GM23338 (cell line): ENCODE data around the gene JAG2. TPM values are rescaled to one million over a fixed set of nuclear protein-coding genes. Genes with fewer than 3 reads are reported as not detected.
A peak's percentile ranks its signal among the peaks of the same experiment; 100 is the strongest.

Experiments
- ATAC-seq: fragments of 200-7000 bp; cut with Tn5 transposase; 3 replicates; pipeline ENCODE4 v1.9.1; 2020
- DNase-seq: peaks from one replicate; pipeline ENCODE4 v3.0.0-alpha.2; 2015; ENCODE audit warnings: low spot score
- H2AFZ ChIP-seq: fragments of 200-600 bp; sonication (generic); 2 replicates; pipeline ENCODE4 v1.8.0; 2016; ENCODE audit warnings: antibody characterized with exemption, mild to moderate bottlenecking, moderate library complexity
- H3F3A ChIP-seq: fragments of 200-600 bp; sonication (generic); replicated peaks from 2 replicates; pipeline ENCODE4 v1.8.0; 2017; ENCODE audit warnings: antibody characterized with exemption, mixed run types, low read depth
- H3K27ac ChIP-seq: fragments of 200-600 bp; sonication (generic); 2 replicates; pipeline ENCODE4 v1.6.1; 2016; ENCODE audit warnings: low read depth
- H3K27me3 ChIP-seq: fragments of 200-600 bp; sonication (generic); 2 replicates; pipeline ENCODE4 v1.8.0; 2016; ENCODE audit warnings: mild to moderate bottlenecking, mixed run types, moderate library complexity; ENCODE audit not compliant: insufficient read depth
- H3K36me3 ChIP-seq: fragments of 200-600 bp; sonication (generic); 2 replicates; pipeline ENCODE4 v1.8.0; 2016; ENCODE audit warnings: mild to moderate bottlenecking; ENCODE audit not compliant: insufficient read depth
- H3K4me1 ChIP-seq: fragments of 200-600 bp; sonication (generic); 2 replicates; pipeline ENCODE4 v1.8.0; 2016; ENCODE audit warnings: mild to moderate bottlenecking, moderate library complexity; ENCODE audit not compliant: insufficient read depth
- H3K4me2 ChIP-seq: fragments of 200-600 bp; sonication (generic); 2 replicates; pipeline ENCODE4 v1.7.1; 2017; ENCODE audit warnings: mixed run types
- H3K4me3 ChIP-seq: fragments of 200-600 bp; sonication (generic); 2 replicates; pipeline ENCODE4 v1.6.1; 2016; ENCODE audit warnings: mixed run types
- H3K79me2 ChIP-seq: fragments of 200-600 bp; sonication (generic); replicated peaks from 2 replicates; pipeline ENCODE4 v1.8.0; 2017; ENCODE audit warnings: mild to moderate bottlenecking; ENCODE audit not compliant: insufficient read depth
- H3K9me2 ChIP-seq: fragments of 200-600 bp; sonication (generic); 2 replicates; pipeline ENCODE4 v1.8.0; 2017; ENCODE audit not compliant: insufficient read depth
- H4K20me1 ChIP-seq: fragments of 200-600 bp; sonication (generic); replicated peaks from 2 replicates; pipeline ENCODE4 v1.8.0; 2017; ENCODE audit warnings: mild to moderate bottlenecking; ENCODE audit not compliant: insufficient read depth
- H3K27ac Mint-ChIP-seq: 2 replicates; pipeline ENCODE4 v1.8.0; 2020; ENCODE audit warnings: inconsistent platforms, mild to moderate bottlenecking, moderate library complexity, mixed read lengths
- H3K27me3 Mint-ChIP-seq: 3 replicates; pipeline ENCODE4 v1.8.0; 2022; ENCODE audit warnings: low read depth, mild to moderate bottlenecking, moderate library complexity, mixed read lengths, inconsistent platforms; ENCODE audit not compliant: insufficient read depth, poor library complexity
- H3K36me3 Mint-ChIP-seq: 3 replicates; pipeline ENCODE4 v1.8.0; 2021; ENCODE audit warnings: low read depth, mild to moderate bottlenecking, inconsistent platforms, moderate library complexity, mixed read lengths
- H3K4me1 Mint-ChIP-seq: 3 replicates; pipeline ENCODE4 v1.8.0; 2020; ENCODE audit warnings: mild to moderate bottlenecking, inconsistent platforms, mixed read lengths
- H3K4me3 Mint-ChIP-seq: 3 replicates; pipeline ENCODE4 v1.8.0; 2021; ENCODE audit warnings: moderate library complexity, mild to moderate bottlenecking, inconsistent platforms, mixed read lengths
- H3K9me3 Mint-ChIP-seq: 3 replicates; pipeline ENCODE4 v1.8.0; 2020; ENCODE audit warnings: moderate library complexity, mild to moderate bottlenecking, inconsistent platforms, mixed read lengths
- CREB1 ChIP-seq: fragments of 250-450 bp; sonication (Bioruptor Pico); IDR thresholded peaks from 2 replicates; pipeline ENCODE4 v1.5.0; 2020; ENCODE audit warnings: low read depth, mild to moderate bottlenecking, moderate library complexity
- EZH2 ChIP-seq: fragments of 200-600 bp; sonication (generic); IDR thresholded peaks from one replicate; pipeline ENCODE4 v1.8.0; 2017; ENCODE audit warnings: antibody characterized with exemption, mild to moderate bottlenecking, low read depth; ENCODE audit not compliant: unreplicated experiment
- polyA plus RNA-seq: library from polyadenylated mRNA; unstranded; fragments of >200 nt; fragmentation: Nextera tagmentation; extraction: Ambion mirVana; gene quantifications from 2 replicates; pipeline ENCODE4 v1.2.1, GENCODE V29; 2016
- total RNA-seq: library from RNA; depleted of rRNA; stranded (reverse); fragments of >200 nt; shearing (Covaris generic); gene quantifications from 2 replicates; pipeline ENCODE4 v1.2.3, GENCODE V29; 2014
- TF ChIP-seq, protein P1 (sequence below), 2 experiments: fragments of 200-600 bp in 1 of 2; sonication (generic) in 1 of 2; conservative IDR thresholded peaks; 2 replicates each; pipeline versions ENCODE4 v1.5.1 to v1.6.1; 2016 to 2017; ENCODE audit warnings: antibody characterized with exemption in 2 of 2, low read depth in 2 of 2, mild to moderate bottlenecking in 2 of 2, moderate library complexity in 1 of 2
- TF ChIP-seq, protein P2 (sequence below): IDR thresholded peaks from 2 replicates; pipeline ENCODE4 v1.6.1; 2016; ENCODE audit warnings: antibody characterized with exemption
- TF ChIP-seq, protein P3 (sequence below): fragments of 250-450 bp; sonication (Bioruptor Pico); IDR thresholded peaks from 2 replicates; pipeline ENCODE4 v1.5.0; 2020; ENCODE audit warnings: mild to moderate bottlenecking, moderate library complexity

The JAG2 gene
- total and polyA plus RNA-seq, 2 experiments from 2014 or later, result 1.9 to 10.3 TPM

DNA sequence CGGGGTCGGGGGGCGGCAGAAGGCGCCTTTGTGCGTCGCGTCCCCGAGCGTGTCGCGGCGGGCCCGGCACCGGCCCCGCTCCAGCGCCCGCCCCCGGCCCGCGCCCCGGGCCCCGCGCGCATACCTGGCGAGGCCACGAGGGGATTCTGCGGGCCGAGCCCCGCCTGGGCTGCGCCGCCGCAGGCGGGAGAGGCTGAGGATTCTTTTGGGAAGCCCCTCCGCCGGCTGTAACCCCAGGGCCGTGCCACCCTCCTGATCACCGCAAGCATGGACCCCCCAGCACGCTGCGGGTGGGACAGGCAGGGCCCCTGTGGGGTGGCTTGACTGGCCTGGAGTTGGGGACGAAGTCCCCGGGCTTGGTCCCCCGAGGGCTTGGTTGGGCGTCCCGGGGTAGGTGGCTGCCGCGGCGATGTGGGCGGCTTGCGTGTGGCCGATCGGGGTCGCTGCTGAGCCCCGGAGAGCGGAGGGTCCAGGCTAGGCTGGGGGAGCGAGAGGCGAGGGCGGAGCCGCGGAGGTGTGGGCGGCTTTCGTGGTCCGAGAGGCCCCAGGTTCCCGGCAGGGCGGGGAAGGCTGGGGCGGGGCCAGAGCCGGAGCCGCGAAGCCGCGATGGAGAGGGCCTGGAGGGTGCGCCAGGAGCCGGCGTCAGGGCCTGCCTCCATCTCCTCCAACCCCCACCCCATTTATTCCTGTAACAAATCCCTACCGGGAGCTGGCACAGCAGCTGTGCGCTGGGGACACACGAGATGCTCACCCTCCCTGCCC lies 75.0 kb downstream of the JAG2 start:
- Mint-ChIP-seq H3K4me3 (peak overlapping the region; percentile 54), H3K27ac (no peak overlapping the region), H3K27me3 (peaks cover 28% of the 10 kb centered on the region), H3K36me3 (no peaks in the 10 kb centered on the region; the same call in 2 of the 3 replicates), H3K9me3 (peaks cover 1% of the 10 kb centered on the region), H3K4me1 (peaks cover 2% of the 10 kb centered on the region; the same call in 1 of the 3 replicates)
- Histone ChIP-seq H3K36me3 (no peaks in the 10 kb centered on the region), H3K79me2 (no peaks in the 10 kb centered on the region), H3K4me2 (peak overlapping the region; percentile 86), H3K27ac (no peak overlapping the region), H4K20me1 (no peaks in the 10 kb centered on the region), H2AFZ (peak overlapping the region; percentile 96; the same call in 1 of the 2 replicates), H3K27me3 (peaks cover 37% of the 10 kb centered on the region), H3K4me1 (no peaks in the 10 kb centered on the region; the same call in 1 of the 2 replicates), H3F3A (0 out of 2 replicates have a peak, but pooled peaks cover 5% of the 10 kb centered on the region), H3K9me2 (no peaks in the 10 kb centered on the region), H3K4me3 (peak overlapping the region; percentile 71)
- TF ChIP-seq, protein P1, sequence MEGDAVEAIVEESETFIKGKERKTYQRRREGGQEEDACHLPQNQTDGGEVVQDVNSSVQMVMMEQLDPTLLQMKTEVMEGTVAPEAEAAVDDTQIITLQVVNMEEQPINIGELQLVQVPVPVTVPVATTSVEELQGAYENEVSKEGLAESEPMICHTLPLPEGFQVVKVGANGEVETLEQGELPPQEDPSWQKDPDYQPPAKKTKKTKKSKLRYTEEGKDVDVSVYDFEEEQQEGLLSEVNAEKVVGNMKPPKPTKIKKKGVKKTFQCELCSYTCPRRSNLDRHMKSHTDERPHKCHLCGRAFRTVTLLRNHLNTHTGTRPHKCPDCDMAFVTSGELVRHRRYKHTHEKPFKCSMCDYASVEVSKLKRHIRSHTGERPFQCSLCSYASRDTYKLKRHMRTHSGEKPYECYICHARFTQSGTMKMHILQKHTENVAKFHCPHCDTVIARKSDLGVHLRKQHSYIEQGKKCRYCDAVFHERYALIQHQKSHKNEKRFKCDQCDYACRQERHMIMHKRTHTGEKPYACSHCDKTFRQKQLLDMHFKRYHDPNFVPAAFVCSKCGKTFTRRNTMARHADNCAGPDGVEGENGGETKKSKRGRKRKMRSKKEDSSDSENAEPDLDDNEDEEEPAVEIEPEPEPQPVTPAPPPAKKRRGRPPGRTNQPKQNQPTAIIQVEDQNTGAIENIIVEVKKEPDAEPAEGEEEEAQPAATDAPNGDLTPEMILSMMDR (conservative IDR thresholded peaks at IDR 0.05; ENCODE audit: low read depth in 2 of 2), result peak; percentile 61 to 81
- TF ChIP-seq, protein P2, sequence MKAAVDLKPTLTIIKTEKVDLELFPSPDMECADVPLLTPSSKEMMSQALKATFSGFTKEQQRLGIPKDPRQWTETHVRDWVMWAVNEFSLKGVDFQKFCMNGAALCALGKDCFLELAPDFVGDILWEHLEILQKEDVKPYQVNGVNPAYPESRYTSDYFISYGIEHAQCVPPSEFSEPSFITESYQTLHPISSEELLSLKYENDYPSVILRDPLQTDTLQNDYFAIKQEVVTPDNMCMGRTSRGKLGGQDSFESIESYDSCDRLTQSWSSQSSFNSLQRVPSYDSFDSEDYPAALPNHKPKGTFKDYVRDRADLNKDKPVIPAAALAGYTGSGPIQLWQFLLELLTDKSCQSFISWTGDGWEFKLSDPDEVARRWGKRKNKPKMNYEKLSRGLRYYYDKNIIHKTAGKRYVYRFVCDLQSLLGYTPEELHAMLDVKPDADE, result no peak
- 0 out of 2 replicates have a peak, but pooled peaks have one; percentile 17 for TF ChIP-seq CREB1 (CRISPR knock-in tag)
- TF ChIP-seq EZH2, result peak; percentile 24
- TF ChIP-seq, protein P3, sequence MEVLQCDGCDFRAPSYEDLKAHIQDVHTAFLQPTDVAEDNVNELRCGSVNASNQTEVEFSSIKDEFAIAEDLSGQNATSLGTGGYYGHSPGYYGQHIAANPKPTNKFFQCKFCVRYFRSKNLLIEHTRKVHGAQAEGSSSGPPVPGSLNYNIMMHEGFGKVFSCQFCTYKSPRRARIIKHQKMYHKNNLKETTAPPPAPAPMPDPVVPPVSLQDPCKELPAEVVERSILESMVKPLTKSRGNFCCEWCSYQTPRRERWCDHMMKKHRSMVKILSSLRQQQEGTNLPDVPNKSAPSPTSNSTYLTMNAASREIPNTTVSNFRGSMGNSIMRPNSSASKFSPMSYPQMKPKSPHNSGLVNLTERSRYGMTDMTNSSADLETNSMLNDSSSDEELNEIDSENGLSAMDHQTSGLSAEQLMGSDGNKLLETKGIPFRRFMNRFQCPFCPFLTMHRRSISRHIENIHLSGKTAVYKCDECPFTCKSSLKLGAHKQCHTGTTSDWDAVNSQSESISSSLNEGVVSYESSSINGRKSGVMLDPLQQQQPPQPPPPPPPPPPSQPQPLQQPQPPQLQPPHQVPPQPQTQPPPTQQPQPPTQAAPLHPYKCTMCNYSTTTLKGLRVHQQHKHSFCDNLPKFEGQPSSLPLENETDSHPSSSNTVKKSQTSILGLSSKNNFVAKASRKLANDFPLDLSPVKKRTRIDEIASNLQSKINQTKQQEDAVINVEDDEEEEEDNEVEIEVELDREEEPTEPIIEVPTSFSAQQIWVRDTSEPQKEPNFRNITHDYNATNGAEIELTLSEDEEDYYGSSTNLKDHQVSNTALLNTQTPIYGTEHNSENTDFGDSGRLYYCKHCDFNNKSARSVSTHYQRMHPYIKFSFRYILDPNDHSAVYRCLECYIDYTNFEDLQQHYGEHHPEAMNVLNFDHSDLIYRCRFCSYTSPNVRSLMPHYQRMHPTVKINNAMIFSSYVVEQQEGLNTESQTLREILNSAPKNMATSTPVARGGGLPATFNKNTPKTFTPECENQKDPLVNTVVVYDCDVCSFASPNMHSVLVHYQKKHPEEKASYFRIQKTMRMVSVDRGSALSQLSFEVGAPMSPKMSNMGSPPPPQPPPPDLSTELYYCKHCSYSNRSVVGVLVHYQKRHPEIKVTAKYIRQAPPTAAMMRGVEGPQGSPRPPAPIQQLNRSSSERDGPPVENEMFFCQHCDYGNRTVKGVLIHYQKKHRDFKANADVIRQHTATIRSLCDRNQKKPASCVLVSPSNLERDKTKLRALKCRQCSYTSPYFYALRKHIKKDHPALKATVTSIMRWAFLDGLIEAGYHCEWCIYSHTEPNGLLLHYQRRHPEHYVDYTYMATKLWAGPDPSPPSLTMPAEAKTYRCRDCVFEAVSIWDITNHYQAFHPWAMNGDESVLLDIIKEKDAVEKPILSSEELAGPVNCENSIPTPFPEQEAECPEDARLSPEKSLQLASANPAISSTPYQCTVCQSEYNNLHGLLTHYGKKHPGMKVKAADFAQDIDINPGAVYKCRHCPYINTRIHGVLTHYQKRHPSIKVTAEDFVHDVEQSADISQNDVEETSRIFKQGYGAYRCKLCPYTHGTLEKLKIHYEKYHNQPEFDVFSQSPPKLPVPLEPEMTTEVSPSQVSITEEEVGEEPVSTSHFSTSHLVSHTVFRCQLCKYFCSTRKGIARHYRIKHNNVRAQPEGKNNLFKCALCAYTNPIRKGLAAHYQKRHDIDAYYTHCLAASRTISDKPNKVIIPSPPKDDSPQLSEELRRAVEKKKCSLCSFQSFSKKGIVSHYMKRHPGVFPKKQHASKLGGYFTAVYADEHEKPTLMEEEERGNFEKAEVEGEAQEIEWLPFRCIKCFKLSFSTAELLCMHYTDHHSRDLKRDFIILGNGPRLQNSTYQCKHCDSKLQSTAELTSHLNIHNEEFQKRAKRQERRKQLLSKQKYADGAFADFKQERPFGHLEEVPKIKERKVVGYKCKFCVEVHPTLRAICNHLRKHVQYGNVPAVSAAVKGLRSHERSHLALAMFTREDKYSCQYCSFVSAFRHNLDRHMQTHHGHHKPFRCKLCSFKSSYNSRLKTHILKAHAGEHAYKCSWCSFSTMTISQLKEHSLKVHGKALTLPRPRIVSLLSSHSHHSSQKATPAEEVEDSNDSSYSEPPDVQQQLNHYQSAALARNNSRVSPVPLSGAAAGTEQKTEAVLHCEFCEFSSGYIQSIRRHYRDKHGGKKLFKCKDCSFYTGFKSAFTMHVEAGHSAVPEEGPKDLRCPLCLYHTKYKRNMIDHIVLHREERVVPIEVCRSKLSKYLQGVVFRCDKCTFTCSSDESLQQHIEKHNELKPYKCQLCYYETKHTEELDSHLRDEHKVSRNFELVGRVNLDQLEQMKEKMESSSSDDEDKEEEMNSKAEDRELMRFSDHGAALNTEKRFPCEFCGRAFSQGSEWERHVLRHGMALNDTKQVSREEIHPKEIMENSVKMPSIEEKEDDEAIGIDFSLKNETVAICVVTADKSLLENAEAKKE (CRISPR knock-in tag), result no peak
- DNase-seq (peak; percentile 94), ATAC-seq (peak; percentile 83)
